Fibroblast of the aortic adventitia (primary cell): ENCODE measurements around the gene SYS1. TPM values are rescaled to one million over a fixed set of nuclear protein-coding genes. Genes with fewer than 3 reads are reported as not detected.

Experiments used
- DNase-seq: peaks from one replicate; pipeline ENCODE4 v3.0.0-alpha.2; 2010; ENCODE audit warnings: low read depth
- H3K4me3 ChIP-seq: 2 replicates; pipeline ENCODE4 v1.5.1; 2011; ENCODE audit warnings: low read depth, mild to moderate bottlenecking, control low read depth, low read length, moderate library complexity
- CTCF ChIP-seq: IDR thresholded peaks from 2 replicates; pipeline ENCODE4 v1.5.1; 2011; ENCODE audit warnings: mild to moderate bottlenecking, low read length, control low read depth, inconsistent platforms; ENCODE audit not compliant: insufficient read depth
- total RNA-seq: library from RNA; depleted of rRNA; stranded (reverse); fragments of >200 nt; gene quantifications from 2 replicates; pipeline ENCODE4 v1.2.3, GENCODE V29; 2012; ENCODE audit warnings: low replicate concordance

The SYS1 gene
- total RNA-seq, 1 donor, result 27.9 TPM

GRCh38 chr20:45413479-45413878 lies 50.5 kb downstream of the SYS1 start:
- no peak for DNase-seq
- TF ChIP-seq CTCF, result no peak
- H3K4me3 ChIP-seq, result no peak overlapping the region

DNA sequence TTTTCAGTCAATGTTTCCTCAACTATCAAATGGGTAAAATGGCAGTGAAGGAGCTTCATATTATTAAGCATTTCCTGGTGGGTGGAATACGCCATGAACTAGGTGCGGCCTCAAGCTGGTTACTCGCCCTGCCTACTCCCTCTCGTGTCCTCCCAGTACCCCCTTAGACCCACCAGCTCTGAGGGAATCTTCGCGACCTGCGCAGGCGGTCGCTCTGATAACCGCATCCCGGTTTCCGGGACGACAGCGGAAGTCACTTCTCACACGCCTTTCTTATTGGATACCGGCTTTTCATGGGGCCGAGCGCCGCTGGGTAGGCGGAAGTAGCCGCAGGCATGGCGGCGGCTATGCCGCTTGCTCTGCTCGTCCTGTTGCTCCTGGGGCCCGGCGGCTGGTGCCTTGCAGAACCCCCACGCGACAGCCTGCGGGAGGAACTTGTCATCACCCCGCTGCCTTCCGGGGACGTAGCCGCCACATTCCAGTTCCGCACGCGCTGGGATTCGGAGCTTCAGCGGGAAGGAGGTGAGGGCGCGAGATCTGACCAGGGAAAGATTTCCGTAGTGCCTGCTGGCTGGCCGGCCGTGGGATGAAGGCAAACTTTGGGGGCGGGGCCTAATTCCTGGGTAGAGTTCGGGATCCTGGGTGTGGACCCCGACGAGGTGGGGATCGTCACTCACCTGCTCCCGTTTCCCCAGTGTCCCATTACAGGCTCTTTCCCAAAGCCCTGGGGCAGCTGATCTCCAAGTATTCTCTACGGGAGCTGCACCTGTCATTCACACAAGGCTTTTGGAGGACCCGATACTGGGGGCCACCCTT lies 53.1 kb downstream of the SYS1 start, which contains the start of gene PIGT:
TSS of gene PIGT (plus strand) at position 320 of the 816 bp plus-strand sequence. CDS start at position 336, 16 bp downstream.
- DNase-seq, result peak; percentile 74
- peak within 1 kb of the TSS; percentile 97 for H3K4me3 ChIP-seq
- no peak for TF ChIP-seq CTCF

DNA sequence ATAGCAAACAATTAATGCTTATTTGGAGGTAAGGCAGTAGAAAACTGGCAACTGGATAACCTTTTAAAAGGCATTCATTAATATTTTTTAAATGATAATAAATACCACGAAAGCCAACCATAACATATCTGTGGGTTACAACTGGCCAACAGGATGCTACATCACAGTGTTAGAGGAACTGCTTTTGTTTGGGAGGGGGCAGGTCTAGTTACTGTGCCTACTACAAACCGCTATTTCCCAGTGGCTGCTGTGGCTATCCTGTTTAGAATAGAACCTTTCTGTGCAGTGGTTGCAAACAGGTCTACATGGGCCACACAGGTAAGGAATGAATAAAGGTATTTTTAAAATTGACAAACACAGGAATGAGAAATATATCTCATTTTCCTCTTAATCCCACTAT lies 54.0 kb downstream of the SYS1 start:
- DNase-seq, result no peak
- TF ChIP-seq CTCF, result no peak
- peak overlapping the region; percentile 97 for H3K4me3 ChIP-seq

Other genes with a start within 250 kb of the SYS1 start
- gene WFDC5, start 248.0 kb upstream of the SYS1 start, total RNA-seq, result not detected in 2 replicates
- gene WFDC12, start 238.7 kb upstream of the SYS1 start, total RNA-seq, result not detected in 2 replicates
- gene PI3, start 188.3 kb upstream of the SYS1 start, total RNA-seq, result not detected in 2 replicates
- gene SEMG1, start 156.1 kb upstream of the SYS1 start, total RNA-seq, result not detected in 2 replicates
- gene SEMG2, start 141.8 kb upstream of the SYS1 start, total RNA-seq, result not detected in 2 replicates
- gene SLPI, start 108.6 kb upstream of the SYS1 start, total RNA-seq, result 0.63 and 12.9 TPM in 2 replicates
- not detected in 2 replicates for gene RBPJL, start 56.3 kb upstream of the SYS1 start, total RNA-seq
- not detected in 2 replicates for gene MATN4, start 54.9 kb upstream of the SYS1 start, total RNA-seq
- gene SDC4, start 14.7 kb upstream of the SYS1 start, total RNA-seq, result 91.1 and 150 TPM in 2 replicates
- 0.09 TPM in 1 of 2 replicates, not detected in the other for gene TP53TG5, start 15.2 kb downstream of the SYS1 start, total RNA-seq
- 1.3 and 4.6 TPM in 2 replicates for gene DBNDD2, start 45.1 kb downstream of the SYS1 start, total RNA-seq
- 19.9 and 67.4 TPM in 2 replicates for gene PIGT, start 53.0 kb downstream of the SYS1 start, total RNA-seq
- not detected in 2 replicates for gene WFDC2, start 106.6 kb downstream of the SYS1 start, total RNA-seq
- not detected in 2 replicates for gene SPINT3, start 152.5 kb downstream of the SYS1 start, total RNA-seq
- not detected in 2 replicates for gene WFDC6, start 176.3 kb downstream of the SYS1 start, total RNA-seq
- gene EPPIN, start 184.2 kb downstream of the SYS1 start, total RNA-seq, result not detected in 2 replicates
- gene WFDC8, start 216.1 kb downstream of the SYS1 start, total RNA-seq, result not detected in 2 replicates